ENCODE results near the gene SCN8A. TPM values are rescaled to one million over a fixed set of nuclear protein-coding genes. Genes with fewer than 3 reads are reported as not detected.

SCN8A gene
- total and polyA plus RNA-seq, 12 donors, result 0.01 to 1.6 (median 0.35) TPM; not detected in 1

DNA sequence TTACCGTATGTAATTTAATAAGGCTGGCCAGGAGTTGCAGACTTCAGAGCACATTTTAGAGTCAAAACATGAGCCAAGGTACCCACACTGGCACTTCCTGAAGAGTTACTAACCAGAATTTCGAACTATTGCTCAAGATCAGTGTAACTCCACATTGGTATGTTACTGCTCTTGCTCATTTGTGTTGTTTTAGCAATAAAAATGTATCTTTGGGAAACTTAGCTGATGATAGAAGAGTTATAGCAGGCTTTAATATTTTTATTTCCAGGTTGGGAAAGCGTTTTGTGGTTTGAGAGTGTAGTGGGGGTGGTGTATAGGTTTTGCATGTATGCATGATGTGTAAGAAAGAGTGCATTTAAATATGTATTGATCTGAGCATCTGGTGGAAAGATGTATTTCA, 96.6 kb downstream of the SCN8A start:
- H3K36me3 ChIP-seq, result no peaks in the 10 kb centered on the region
- DNase-seq (no peak), ATAC-seq (no peak)
- H3K4me1 ChIP-seq, result peaks cover 0 to 19% (median 10%) of the 10 kb centered on the region in 9 donors
- no peak overlapping the region for H3K27ac ChIP-seq
- no peaks in the 10 kb centered on the region for H3K9me3 ChIP-seq
- H3K4me3 ChIP-seq, result no peak overlapping the region
- 89 to 90% methylated on average over 3 of the region's 3 CpGs for WGBS, 2 donors
- H3K27me3 ChIP-seq, result no peaks in the 10 kb centered on the region
- TF ChIP-seq, protein P1, sequence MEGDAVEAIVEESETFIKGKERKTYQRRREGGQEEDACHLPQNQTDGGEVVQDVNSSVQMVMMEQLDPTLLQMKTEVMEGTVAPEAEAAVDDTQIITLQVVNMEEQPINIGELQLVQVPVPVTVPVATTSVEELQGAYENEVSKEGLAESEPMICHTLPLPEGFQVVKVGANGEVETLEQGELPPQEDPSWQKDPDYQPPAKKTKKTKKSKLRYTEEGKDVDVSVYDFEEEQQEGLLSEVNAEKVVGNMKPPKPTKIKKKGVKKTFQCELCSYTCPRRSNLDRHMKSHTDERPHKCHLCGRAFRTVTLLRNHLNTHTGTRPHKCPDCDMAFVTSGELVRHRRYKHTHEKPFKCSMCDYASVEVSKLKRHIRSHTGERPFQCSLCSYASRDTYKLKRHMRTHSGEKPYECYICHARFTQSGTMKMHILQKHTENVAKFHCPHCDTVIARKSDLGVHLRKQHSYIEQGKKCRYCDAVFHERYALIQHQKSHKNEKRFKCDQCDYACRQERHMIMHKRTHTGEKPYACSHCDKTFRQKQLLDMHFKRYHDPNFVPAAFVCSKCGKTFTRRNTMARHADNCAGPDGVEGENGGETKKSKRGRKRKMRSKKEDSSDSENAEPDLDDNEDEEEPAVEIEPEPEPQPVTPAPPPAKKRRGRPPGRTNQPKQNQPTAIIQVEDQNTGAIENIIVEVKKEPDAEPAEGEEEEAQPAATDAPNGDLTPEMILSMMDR (IDR thresholded peaks at IDR 0.05), result no peak
- intact Hi-C loops (cut with DNase I), result no loop called here

DNA sequence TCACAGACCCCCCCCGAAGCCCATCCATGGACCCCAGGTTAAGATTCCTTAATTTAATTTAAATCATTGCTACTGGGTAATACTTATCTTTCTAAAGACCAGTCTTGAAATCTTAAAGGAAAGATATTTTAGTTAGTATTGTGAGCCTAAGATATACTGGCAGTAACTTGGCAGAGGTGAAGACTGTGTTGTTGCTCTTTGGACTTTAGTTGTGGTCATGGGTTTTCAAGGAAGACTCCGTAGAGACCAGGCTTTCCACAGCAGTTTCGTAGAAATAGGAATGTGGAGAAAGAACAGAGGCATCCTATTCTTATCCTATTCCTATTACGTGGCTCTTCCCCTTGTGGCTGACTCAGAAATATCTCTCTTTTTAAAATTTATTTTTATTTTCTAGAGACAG, 99.0 kb downstream of the SCN8A start:
- Histone ChIP-seq H3K36me3 (no peaks in the 10 kb centered on the region), H3K9me3 (no peaks in the 10 kb centered on the region), H3K27me3 (no peaks in the 10 kb centered on the region), H3K27ac (no peak overlapping the region), H3K4me3 (no peak overlapping the region), H3K4me1 (peaks cover 0 to 11% (median 10%) of the 10 kb centered on the region in 9 donors)
- ATAC-seq (no peak), DNase-seq (no peak)
- TF ChIP-seq, protein P1 (IDR thresholded peaks at IDR 0.05), result no peak
- WGBS, 2 donors, result 93% methylated on average over 4 of the region's 4 CpGs
- intact Hi-C loops (cut with DNase I), result no loop called here

DNA sequence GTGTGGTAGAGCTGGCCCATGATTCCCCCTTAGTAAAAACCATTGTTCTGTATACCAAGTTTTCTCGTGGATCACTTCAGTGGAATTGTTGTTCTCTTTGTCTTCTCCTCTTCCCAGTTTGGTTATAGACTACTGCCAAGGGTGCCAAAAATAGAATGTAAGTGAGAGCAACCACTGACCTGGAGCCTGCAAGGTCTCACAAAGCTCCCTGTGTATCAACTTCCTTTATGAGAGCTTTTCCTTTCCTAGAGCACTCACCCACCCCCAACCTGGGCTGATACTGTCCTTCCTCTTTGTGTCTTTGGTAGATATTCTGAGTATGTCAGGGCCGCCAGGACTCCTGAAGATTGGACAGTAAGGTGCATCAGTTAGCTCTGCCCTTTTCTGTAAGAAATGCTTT, 101.0 kb downstream of the SCN8A start:
- TF ChIP-seq, protein P1 (IDR thresholded peaks at IDR 0.05), result no peak
- no peak for DNase-seq
- intact Hi-C loops (cut with DNase I), result no loop called here
- WGBS, 2 donors, result 49 to 57% methylated on average over 2 of the region's 2 CpGs
- Histone ChIP-seq H3K27ac (no peak overlapping the region), H3K4me1 (peaks cover 0 to 11% (median 10%) of the 10 kb centered on the region in 9 donors), H3K36me3 (no peaks in the 10 kb centered on the region), H3K9me3 (no peaks in the 10 kb centered on the region), H3K4me3 (no peak overlapping the region), H3K27me3 (no peaks in the 10 kb centered on the region)
- peak in 4 of 8 donors; percentile 45 to 75 (median 56) for ATAC-seq

DNA sequence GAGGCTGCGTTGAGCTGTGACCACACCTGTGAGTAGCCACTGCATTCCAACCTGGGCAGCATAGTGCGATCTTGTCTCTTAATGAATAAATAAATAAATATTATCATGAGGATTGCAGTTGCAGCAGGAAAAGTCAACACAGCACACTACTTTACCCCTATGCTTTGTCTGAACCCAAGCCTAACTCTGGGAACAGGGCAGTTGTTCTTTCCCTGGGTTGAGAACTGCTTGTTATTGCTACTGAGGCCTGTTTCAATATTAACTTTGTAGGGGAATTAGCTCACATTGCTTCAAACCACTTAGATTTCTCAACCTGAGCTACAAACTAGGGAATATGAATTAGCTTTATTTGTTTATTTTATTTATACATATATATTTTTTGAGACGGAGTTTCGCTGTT, 102.5 kb downstream of the SCN8A start:
- peaks cover 0 to 11% (median 10%) of the 10 kb centered on the region in 9 donors for H3K4me1 ChIP-seq
- H3K27ac ChIP-seq, result no peak overlapping the region
- H3K9me3 ChIP-seq, result no peaks in the 10 kb centered on the region
- DNase-seq (no peak), ATAC-seq (no peak)
- intact Hi-C loops (cut with DNase I), result no loop called here
- TF ChIP-seq, protein P1 (IDR thresholded peaks at IDR 0.05), result no peak
- H3K4me3 ChIP-seq, result no peak overlapping the region
- no peaks in the 10 kb centered on the region for H3K36me3 ChIP-seq
- WGBS, 2 donors, result 97% methylated on average over 4 of the region's 4 CpGs
- H3K27me3 ChIP-seq, result no peaks in the 10 kb centered on the region

All from heart right ventricle (tissue), 16 donors.